HG03442 (cell line): ENCODE measurements around the gene LACRT.

ENCODE experiments used
- ATAC-seq: cut with Tn5 transposase; IDR thresholded peaks from one replicate; pipeline ENCODE4 v1.9.1; 2021; ENCODE audit warnings: mild to moderate bottlenecking, moderate library complexity; ENCODE audit not compliant: unreplicated experiment

LACRT gene

DNA sequence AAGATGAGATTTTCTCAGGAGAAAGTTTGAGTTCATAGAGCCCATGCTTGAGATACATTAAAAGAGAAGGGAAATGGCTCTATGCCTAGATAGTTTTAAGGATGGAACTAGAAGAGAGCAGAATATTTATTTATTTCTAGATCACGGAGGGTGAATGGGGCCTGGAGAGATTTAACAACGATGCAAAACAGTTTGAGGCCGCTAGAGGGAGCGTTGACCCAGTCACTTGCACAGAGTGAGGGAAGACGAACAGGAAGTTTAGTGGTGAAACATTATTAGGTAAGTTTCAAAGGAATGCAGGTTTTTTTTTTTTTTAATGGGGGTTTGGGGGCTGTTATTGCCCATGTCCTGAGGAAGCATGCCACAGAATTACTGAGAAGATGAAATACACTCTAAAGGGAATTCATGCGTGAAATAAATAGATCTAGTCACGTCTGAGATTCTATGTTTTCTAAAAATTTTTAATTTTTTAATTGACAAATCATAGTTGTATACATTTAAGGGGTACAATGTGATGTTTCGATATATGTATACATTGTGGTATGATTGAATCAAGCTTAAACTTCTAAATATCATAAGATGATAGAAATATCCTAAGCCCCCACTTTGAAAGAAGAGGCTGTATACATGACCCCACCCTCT lies 31.4 kb downstream of the LACRT start:
- ATAC-seq, result peak; percentile 92

- no peak for ATAC-seq
Observed at GRCh38 chr12:54602661-54603060, 32.0 kb downstream of the LACRT start.

GRCh38 chr12:54601841-54602240 lies 32.9 kb downstream of the LACRT start:
- no peak for ATAC-seq

DNA sequence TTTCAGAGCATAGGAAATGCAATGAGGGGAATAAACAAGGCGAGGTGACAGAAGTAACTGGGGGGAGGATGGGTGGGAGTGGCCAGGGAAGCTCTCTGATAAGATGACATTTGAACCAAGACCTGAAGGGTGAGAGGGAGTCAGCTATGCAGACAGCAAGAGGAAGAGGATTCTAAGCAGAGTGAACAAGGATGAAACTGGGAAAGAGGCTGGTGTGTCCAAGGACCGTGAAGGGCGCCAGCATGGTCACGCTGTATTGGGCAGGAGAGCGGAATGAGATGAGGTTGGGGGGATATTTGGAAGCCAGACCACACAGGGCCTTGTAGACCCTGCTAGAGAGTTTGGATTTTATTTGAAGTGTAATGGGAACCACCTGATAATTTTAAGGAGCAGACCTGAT lies 35.7 kb downstream of the LACRT start:
- ATAC-seq, result no peak

DNA sequence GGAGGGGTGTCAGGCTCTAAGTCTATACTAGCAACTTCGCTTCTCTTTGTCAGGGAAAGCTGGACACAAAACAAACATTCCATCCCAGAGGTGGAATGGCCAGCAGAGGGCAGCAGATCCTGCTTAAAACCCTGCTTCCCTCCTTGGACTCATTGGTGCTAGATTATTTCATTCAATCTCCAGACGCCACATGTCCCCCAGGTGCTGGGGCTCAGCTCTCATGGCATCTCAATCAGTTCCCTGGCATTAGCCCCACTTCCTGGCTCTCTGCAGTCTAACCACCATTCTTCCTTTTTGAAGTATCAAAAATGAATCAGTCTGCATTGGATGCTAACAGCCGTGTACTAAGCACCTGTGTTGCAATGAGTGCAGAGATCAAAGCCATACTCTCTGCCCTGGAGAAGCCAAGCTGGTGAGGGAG lies 38.2 kb downstream of the LACRT start:
- no peak for ATAC-seq

GRCh38 chr12:54595471-54595870 lies 39.2 kb downstream of the LACRT start:
- ATAC-seq, result no peak

GRCh38 chr12:54593725-54594124 lies 41.0 kb downstream of the LACRT start:
- ATAC-seq, result no peak

DNA sequence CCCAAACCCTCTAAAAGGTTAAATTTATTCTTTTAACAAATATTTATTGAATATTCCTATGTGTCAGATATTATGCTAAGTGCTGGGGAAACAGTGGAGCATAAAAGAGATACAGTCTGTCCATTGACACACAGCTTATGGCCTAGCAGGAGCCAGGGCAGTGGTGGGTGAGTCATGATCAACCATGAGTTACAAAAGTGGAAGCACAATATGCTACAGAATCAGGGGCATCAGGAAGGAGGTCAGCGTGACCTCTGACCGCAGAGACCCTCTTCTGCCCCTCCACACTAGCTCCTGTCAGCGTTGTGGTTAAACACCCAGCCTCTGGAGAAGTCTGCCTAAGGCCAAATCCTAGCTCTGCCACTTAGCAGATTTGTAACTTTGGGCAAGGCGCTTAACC lies 41.6 kb downstream of the LACRT start:
- ATAC-seq, result no peak

DNA sequence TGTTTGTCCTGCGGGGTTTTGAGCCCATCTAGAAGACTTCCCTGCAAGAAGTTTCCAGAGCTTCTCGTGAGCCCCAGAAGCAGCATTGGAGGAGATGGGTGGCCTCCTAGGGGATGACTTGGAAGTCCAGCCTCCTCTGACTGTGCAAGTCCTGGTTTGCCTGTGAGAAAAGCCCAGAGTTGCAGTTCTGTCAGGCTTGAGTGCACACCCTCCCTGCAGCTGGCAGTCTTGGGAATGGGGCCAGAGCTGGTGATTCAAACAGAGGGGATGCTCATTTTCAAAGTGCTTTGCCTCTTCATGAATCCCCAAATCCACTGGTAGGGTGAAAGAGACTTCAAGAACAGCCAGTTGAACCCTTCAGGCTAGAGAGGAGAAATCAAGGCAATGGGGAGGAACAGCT lies 42.4 kb downstream of the LACRT start:
- ATAC-seq, result no peak

DNA sequence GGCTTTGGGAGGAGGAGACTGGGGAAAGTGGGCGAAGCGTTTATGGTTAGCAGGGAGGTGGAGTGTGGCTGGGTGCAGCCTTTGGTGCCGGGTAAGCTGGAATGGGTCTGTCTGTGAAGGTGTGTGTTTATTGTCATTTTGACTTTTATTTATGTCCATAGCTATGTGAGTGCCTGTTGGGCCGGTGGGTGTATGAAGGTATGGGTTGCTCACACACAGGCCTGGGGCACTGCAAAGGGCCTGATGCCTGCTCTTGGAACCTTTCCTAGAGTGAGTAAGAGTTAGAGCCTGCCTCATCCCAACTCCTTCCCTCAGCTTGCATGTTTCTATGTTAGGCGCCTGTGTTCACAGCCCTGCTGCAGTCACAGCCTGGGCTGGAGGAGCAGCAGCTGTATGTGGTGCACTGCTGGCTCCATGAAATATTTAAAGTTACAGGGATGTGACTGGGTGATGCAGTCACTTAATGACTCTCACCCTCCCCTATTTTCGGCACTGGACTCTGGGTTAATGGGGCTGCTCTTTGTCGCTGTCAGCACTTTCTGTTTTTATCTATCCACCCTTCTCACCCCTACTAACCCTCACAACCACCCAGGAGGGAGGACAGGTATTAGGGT lies 43.6 kb downstream of the LACRT start:
- ATAC-seq, result no peak

DNA sequence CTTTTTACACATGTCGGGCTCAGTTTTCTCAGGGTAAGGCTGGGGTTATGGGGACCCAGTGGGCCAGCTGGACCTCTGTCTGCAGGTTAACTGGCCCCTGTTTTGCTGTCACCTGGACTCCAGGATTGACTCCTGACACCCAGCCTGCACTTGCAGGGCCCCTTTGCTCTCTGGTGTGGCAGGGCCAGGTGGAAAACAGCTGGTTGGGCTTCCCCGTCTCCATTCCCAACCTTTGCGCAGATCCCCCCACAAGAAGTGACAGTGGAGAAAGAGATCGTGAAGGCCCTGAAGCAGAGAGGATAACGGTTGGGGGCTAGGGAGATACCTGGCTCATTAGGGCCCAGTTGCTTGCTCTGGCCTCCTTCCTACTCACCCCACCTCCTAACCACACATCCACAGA lies 44.7 kb downstream of the LACRT start:
- ATAC-seq, result no peak

DNA sequence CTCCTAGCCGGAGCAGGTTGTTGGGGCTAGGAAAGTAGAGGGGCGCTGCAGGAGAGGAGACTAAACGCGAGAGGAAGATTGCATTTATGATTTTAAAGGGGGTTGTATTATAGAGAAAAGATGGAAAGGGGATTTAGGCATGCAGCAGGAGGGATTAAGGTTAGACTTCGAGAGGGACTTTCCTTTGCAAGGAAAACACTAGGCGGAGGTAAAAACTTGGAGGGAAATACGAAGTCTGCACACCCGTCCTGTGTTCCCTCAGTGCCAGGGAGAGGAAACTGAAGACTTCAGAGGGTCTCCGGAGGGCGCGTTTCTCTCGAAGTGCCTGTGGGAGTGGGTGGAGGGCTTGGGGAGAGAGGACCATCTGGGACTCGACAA lies 45.8 kb downstream of the LACRT start:
- no peak for ATAC-seq

- no peak for ATAC-seq
Observed at GRCh38 chr12:54588110-54588889, 46.4 kb downstream of the LACRT start, which contains the start of gene PPP1R1A. Gene PPP1R1A, minus strand, starts transcription at chr12:54588659. Its CDS starts 171 bp downstream, at chr12:54588488.

DNA sequence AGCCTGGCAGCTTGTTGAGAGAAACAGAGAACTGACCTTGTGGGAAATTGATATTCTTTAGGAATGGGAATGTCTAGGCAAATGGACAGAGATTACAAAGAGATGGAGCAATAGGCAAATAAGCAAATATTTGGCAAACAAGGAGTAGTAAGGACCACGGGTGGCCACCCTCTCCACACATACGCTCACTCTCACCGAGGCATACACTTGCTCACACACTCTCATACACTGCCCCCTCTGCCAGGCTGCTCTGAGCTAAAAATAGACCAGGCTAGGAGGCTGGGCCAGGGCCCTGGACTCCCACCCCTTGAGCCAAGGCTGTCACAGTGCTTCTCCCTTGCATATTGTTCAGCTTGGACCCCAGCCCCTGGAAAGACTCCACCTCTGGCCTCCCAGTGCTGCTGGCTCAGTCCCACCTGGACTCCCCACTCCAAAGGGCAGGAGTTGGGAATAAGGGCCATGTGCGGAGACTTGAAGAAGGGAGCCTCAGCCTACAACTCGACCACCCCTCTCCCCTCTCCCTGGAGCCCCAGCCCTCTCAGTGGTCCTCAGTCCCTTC lies 47.3 kb downstream of the LACRT start:
- no peak for ATAC-seq

DNA sequence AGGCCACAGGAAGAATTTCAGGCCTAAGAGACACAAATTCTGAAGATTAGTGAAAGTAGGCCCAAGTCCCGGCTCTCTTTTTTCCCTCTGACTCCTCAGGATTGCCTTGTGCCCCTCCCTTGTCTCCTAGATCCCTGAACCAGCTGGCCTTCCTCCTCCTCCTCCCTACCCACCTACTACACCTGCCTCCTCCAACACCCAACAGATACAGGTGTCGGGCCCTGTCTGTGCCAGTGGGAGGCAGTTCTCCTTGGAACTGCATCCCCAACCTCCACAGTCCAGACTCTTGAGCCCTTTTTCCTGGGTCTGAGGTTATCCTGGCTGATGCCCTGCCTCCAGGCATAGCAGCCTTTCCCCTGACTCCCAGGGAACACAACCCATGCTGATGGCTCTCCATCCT lies 48.1 kb downstream of the LACRT start:
- no peak for ATAC-seq

DNA sequence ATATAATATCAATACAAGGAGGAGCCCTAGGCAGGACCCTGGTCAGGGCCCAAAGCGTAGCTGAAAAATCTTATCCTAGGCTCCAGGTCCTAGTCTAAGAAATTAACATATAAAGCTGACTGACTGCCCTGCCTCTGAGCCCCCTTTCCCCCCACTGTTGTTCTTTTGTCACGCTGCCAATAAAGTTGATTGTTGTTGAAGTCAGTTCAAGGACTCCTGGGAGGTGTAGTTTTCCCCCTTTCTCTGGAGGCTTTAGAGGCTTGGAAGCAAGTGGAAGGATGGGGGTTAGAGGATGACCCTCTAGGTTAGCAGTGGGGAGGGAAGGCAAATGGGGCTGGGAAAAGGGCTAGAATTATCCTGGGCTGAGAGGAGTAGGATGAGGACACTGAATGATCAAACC lies 49.5 kb downstream of the LACRT start:
- ATAC-seq, result no peak

DNA sequence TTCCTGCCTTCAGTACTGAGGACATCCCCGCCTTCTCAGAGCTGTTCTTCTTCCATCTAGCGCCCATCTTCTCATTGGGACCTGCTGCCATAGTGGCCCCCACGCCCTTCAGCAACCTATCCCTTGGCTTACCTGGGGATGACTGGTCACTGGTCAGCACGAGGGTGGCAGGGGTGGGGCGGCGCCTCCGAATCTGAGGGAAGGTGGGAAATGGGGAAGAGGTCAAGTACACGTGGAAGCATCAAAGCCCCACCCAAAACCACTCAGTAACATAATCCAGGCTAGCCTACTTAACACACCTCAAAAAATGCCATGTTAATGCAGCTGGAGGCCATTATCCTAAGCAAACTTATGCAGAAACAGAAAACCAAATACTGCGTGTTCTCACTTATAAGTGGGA lies 50.6 kb downstream of the LACRT start:
- no peak for ATAC-seq

DNA sequence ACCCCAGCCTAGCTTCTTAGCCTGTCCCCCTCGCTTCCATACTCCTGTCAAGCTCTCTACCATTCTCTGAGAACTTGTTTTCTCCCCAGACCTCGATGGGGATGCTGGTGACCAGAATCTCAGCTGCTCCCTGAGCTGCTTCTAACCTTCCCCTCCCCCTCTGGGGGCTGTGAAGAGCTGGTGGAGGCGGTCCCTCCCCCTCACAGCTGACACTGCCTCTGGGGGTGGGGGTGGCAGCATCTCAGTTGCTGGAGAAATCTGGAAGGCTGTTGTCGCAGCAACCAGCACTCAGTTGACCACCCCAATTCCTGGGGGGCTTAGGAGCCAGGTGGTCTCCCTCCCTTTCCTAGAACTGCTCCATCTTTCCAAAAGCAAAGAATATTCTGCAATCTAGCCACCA lies 51.0 kb downstream of the LACRT start:
- no peak for ATAC-seq

DNA sequence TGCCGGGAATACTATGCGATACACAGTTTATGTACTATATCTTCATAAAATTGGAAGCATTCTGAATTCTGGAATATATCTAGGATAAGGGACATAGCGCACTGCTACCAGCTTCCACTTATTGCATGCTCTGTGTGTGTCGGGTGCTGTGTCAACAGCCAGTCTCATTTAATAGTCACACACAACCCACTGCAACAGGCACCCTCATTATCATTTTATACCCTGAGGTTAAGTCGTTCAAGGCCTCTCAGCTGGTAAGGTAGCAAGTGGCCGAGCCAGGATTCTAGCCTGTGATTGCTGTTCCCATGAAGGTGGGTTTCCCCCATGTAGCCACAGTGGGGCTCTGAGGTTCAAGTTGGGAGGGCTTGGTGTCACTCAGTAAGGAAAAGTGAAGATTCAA lies 53.3 kb downstream of the LACRT start:
- no peak for ATAC-seq
